GM19328 (cell line): ENCODE results near the gene NTF3.

Source experiments
- ATAC-seq: cut with Tn5 transposase; IDR thresholded peaks from one replicate; pipeline ENCODE4 v1.9.1; 2021; ENCODE audit warnings: mild to moderate bottlenecking, moderate library complexity; ENCODE audit not compliant: unreplicated experiment

Gene NTF3

GRCh38 chr12:5456030-5456429 is 24.1 kb downstream of the NTF3 start:
- no peak for ATAC-seq

- no peak for ATAC-seq
Observed at GRCh38 chr12:5456906-5457305, 25.0 kb downstream of the NTF3 start.

GRCh38 chr12:5458229-5459050 is 26.5 kb downstream of the NTF3 start:
- ATAC-seq, result no peak

GRCh38 chr12:5459051-5459782 is 27.3 kb downstream of the NTF3 start:
- no peak for ATAC-seq

- ATAC-seq, result no peak
Observed at GRCh38 chr12:5460817-5461216, 28.9 kb downstream of the NTF3 start.

GRCh38 chr12:5461966-5462365 is 30.1 kb downstream of the NTF3 start:
- no peak for ATAC-seq

GRCh38 chr12:5464096-5464495 is 32.2 kb downstream of the NTF3 start:
- no peak for ATAC-seq

GRCh38 chr12:5465384-5465783 is 33.5 kb downstream of the NTF3 start:
- no peak for ATAC-seq

GRCh38 chr12:5466521-5466960 is 34.6 kb downstream of the NTF3 start:
- ATAC-seq, result no peak

GRCh38 chr12:5467931-5468330 is 36.0 kb downstream of the NTF3 start:
- ATAC-seq, result no peak

GRCh38 chr12:5470221-5470620 is 38.3 kb downstream of the NTF3 start:
- ATAC-seq, result no peak

- no peak for ATAC-seq
Observed at GRCh38 chr12:5470703-5471102, 38.8 kb downstream of the NTF3 start.

GRCh38 chr12:5473076-5473782 is 41.3 kb downstream of the NTF3 start:
- no peak for ATAC-seq

GRCh38 chr12:5473783-5474116 is 41.8 kb downstream of the NTF3 start:
- ATAC-seq, result no peak

GRCh38 chr12:5476356-5476755 is 44.4 kb downstream of the NTF3 start:
- no peak for ATAC-seq

- ATAC-seq, result no peak
Observed at GRCh38 chr12:5478081-5478706, 46.3 kb downstream of the NTF3 start.

GRCh38 chr12:5479761-5480160 is 47.9 kb downstream of the NTF3 start:
- no peak for ATAC-seq

- no peak for ATAC-seq
Observed at GRCh38 chr12:5480218-5480937, 48.5 kb downstream of the NTF3 start.

GRCh38 chr12:5480938-5481303 is 49.0 kb downstream of the NTF3 start:
- no peak for ATAC-seq

- ATAC-seq, result no peak
Observed at GRCh38 chr12:5481645-5482044, 49.7 kb downstream of the NTF3 start.

GRCh38 chr12:5484426-5484825 is 52.5 kb downstream of the NTF3 start:
- no peak for ATAC-seq
